Dendritic cell treated with granulocyte-macrophage colony-stimulating factor and Interleukin-4, amounts not matched to agents 40 ng/mL and 50 ng/mL, for 4 days (primary cell): ENCODE results near the gene STEAP4.

Experiments used
- H3K27ac Mint-ChIP-seq: one replicate; pipeline ENCODE4 v1.8.0; 2022; ENCODE audit warnings: mild to moderate bottlenecking, mixed read lengths
- H3K27me3 Mint-ChIP-seq: one replicate; pipeline ENCODE4 v1.8.0; 2022; ENCODE audit warnings: mild to moderate bottlenecking, mixed read lengths
- H3K36me3 Mint-ChIP-seq: one replicate; pipeline ENCODE4 v1.8.0; 2022; ENCODE audit warnings: low read depth, mixed read lengths
- H3K4me1 Mint-ChIP-seq: one replicate; pipeline ENCODE4 v1.8.0; 2022; ENCODE audit warnings: low read depth, mixed read lengths
- H3K4me3 Mint-ChIP-seq: one replicate; pipeline ENCODE4 v1.8.0; 2022; ENCODE audit warnings: mild to moderate bottlenecking, moderate library complexity, mixed read lengths
- H3K9me3 Mint-ChIP-seq: one replicate; pipeline ENCODE4 v1.8.0; 2022; ENCODE audit warnings: mixed read lengths
- intact Hi-C: fragments of 100-400 bp; cut with micrococcal nuclease; formaldehyde crosslinking; loops from one replicate; pipeline ENCODE4 v1.15.0; 2022

STEAP4 gene

GRCh38 chr7:88328787-88329186 lies 22.1 kb upstream of the STEAP4 start:
- intact Hi-C loops = no loop called here
- Mint-ChIP-seq H3K9me3 (no peaks in the 10 kb centered on the region), H3K4me3 (no peak overlapping the region), H3K27ac (no peak overlapping the region), H3K4me1 (peaks cover 22% of the 10 kb centered on the region), H3K27me3 (no peaks in the 10 kb centered on the region), H3K36me3 (no peaks in the 10 kb centered on the region)

GRCh38 chr7:88324699-88325098 lies 18.0 kb upstream of the STEAP4 start:
- no peaks in the 10 kb centered on the region for H3K9me3 Mint-ChIP-seq

GRCh38 chr7:88322151-88322550 lies 15.5 kb upstream of the STEAP4 start:
- Mint-ChIP-seq H3K4me1 (peaks cover 56% of the 10 kb centered on the region), H3K4me3 (no peak overlapping the region), H3K36me3 (no peaks in the 10 kb centered on the region), H3K9me3 (no peaks in the 10 kb centered on the region), H3K27ac (peak overlapping the region; percentile 82), H3K27me3 (no peaks in the 10 kb centered on the region)
- intact Hi-C loops = loop anchor here (5.0 kb wide), 1 partner anchor 45 kb away; no protein-coding TSS in a partner anchor

More at GRCh38 chr7:88324699-88325098, 18.0 kb upstream of the STEAP4 start:
- intact Hi-C loops = loop anchor here (5.0 kb wide), 1 partner anchor 47 kb away; no protein-coding TSS in a partner anchor
- H3K27me3 Mint-ChIP-seq = no peaks in the 10 kb centered on the region
- no peak overlapping the region for H3K27ac Mint-ChIP-seq
- H3K4me3 Mint-ChIP-seq = no peak overlapping the region
- peaks cover 45% of the 10 kb centered on the region for H3K4me1 Mint-ChIP-seq
- H3K36me3 Mint-ChIP-seq = no peaks in the 10 kb centered on the region

GRCh38 chr7:88321694-88322093 lies 15.0 kb upstream of the STEAP4 start:
- Mint-ChIP-seq H3K9me3 (no peaks in the 10 kb centered on the region), H3K4me1 (peaks cover 56% of the 10 kb centered on the region), H3K4me3 (no peak overlapping the region), H3K27ac (peak overlapping the region; percentile 82), H3K36me3 (no peaks in the 10 kb centered on the region), H3K27me3 (no peaks in the 10 kb centered on the region)
- intact Hi-C loops = loop anchor here (2.0 to 5.0 kb wide), 2 partner anchors 15 to 44 kb away; partner anchors contain the start of gene STEAP4

DNA sequence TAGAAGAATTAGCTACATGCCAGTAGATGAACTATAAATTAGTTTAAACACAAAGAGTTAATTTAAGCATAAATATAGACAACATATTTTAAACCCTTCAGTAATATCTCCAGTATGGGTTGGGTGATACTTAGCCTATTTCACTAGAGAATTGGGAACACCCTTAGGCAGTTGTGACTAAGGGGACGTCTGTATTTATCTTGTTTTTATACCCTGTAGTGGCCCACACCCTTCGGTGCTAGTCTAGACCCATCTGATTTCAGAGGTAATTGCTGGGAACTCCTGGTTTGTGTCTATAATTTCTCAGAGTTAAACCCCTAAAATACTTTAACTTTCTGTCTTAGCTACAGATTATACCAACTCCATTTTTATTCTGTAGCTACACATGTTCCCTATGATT lies 11.5 kb upstream of the STEAP4 start:
- intact Hi-C loops = no loop called here
- Mint-ChIP-seq H3K4me1 (peaks cover 70% of the 10 kb centered on the region), H3K9me3 (no peaks in the 10 kb centered on the region), H3K36me3 (no peaks in the 10 kb centered on the region), H3K27ac (peak overlapping the region; percentile 44), H3K27me3 (no peaks in the 10 kb centered on the region), H3K4me3 (no peak overlapping the region)

DNA sequence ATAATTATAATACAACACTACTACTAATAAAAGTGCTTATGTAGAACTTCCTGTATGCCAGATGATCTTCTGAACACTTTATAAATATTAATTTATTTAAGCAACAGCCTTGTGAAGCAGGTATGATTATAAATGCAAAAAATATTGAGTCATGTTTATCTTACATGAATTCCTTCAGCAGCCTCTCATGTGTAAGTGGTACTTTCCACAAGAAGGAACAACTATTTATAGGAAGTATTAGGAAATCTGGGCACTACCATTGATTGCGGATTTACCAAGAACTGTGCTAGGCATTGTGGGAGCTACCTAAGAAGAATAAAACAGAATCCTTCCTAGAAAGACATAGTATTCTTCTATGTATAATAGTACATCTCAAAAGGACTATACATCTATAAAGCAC lies 10.7 kb upstream of the STEAP4 start:
- H3K36me3 Mint-ChIP-seq = no peaks in the 10 kb centered on the region

DNA sequence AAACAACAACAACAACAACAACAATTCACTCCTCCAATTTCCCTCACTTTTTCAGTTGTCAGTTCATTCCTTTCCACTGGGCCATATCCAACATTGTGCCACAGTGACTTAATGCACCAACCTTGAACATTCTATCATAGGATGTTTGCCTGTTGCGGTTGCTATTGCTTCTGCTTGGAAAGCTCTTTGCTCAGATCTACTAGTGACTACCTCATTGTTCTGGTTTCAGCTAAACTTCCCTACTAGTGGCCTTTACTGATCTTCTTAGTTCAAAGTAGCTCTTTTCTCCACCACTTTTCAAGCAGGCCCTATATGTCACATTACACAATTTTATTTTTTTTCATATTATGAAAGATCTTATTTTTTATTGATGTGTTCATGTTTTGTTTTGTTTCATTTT lies 9.8 kb upstream of the STEAP4 start:
- H3K4me3 Mint-ChIP-seq = no peak overlapping the region
- no peaks in the 10 kb centered on the region for H3K27me3 Mint-ChIP-seq
- H3K27ac Mint-ChIP-seq = peak overlapping the region; percentile 91

More for the DNA sequence above, 10.7 kb upstream of the STEAP4 start:
- Mint-ChIP-seq H3K27me3 (no peaks in the 10 kb centered on the region), H3K4me1 (peaks cover 66% of the 10 kb centered on the region), H3K27ac (peak overlapping the region; percentile 91), H3K9me3 (no peaks in the 10 kb centered on the region), H3K4me3 (no peak overlapping the region)
- intact Hi-C loops = no loop called here

DNA sequence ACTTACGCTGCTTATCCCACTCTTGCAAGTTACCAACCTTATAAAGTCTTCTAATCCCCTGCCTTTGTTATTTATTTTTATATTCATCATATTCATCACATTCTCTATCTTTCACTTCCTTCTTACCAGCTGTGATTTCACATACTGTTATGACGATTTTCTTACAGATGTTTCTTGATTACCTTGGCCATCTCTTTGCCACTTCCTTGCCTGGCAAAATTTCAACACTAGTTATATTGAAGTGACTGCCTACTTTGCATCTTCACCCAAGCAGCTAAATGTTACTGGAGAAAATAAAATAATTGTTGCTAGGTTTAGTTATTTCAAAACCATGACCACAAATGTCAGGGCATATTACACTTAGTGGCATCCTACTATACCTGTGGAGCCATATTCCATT lies 8.8 kb upstream of the STEAP4 start:
- H3K4me3 Mint-ChIP-seq = no peak overlapping the region
- no peaks in the 10 kb centered on the region for H3K36me3 Mint-ChIP-seq
- peak overlapping the region; percentile 91 for H3K27ac Mint-ChIP-seq
- H3K27me3 Mint-ChIP-seq = no peaks in the 10 kb centered on the region
- peaks cover 71% of the 10 kb centered on the region for H3K4me1 Mint-ChIP-seq
- H3K9me3 Mint-ChIP-seq = no peaks in the 10 kb centered on the region
- intact Hi-C loops = no loop called here

More for the DNA sequence above, 9.8 kb upstream of the STEAP4 start:
- H3K4me1 Mint-ChIP-seq = peaks cover 70% of the 10 kb centered on the region
- intact Hi-C loops = no loop called here
- H3K9me3 Mint-ChIP-seq = no peaks in the 10 kb centered on the region
- no peaks in the 10 kb centered on the region for H3K36me3 Mint-ChIP-seq

- Mint-ChIP-seq H3K27me3 (no peaks in the 10 kb centered on the region), H3K27ac (peak overlapping the region; percentile 91), H3K4me1 (peaks cover 63% of the 10 kb centered on the region), H3K9me3 (no peaks in the 10 kb centered on the region), H3K36me3 (no peaks in the 10 kb centered on the region), H3K4me3 (no peak overlapping the region)
- intact Hi-C loops = loop anchor here (5.0 kb wide), 1 partner anchor 47 kb away; no protein-coding TSS in a partner anchor
Observed at GRCh38 chr7:88314061-88314491, 7.4 kb upstream of the STEAP4 start.

- H3K27ac Mint-ChIP-seq = peak overlapping the region; percentile 46
- intact Hi-C loops = loop anchor here (5.0 kb wide), 1 partner anchor 45 kb away; no protein-coding TSS in a partner anchor
- H3K4me3 Mint-ChIP-seq = no peak overlapping the region
- no peaks in the 10 kb centered on the region for H3K9me3 Mint-ChIP-seq
- H3K36me3 Mint-ChIP-seq = no peaks in the 10 kb centered on the region
- peaks cover 64% of the 10 kb centered on the region for H3K4me1 Mint-ChIP-seq
- H3K27me3 Mint-ChIP-seq = no peaks in the 10 kb centered on the region
Observed at GRCh38 chr7:88312061-88312663, 5.5 kb upstream of the STEAP4 start.

DNA sequence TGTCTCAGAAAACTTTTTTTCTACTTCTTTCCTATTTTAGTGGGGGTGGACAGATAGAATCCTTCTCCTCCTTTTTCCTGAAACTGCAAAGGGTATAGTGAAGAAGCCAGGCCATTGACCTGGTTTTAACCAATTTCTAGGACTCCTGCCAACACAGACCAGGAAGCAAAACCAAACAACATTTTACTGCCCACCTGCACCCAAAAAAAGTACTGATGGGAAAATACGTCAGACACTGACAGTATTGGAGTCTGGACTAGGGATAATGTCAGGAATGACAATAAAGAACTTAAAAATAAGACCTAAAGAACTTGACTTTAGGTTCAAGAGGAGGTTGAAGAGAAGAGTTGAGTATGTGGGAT lies 5.0 kb upstream of the STEAP4 start:
- H3K9me3 Mint-ChIP-seq = no peaks in the 10 kb centered on the region
- peak overlapping the region; percentile 46 for H3K27ac Mint-ChIP-seq
- no peaks in the 10 kb centered on the region for H3K27me3 Mint-ChIP-seq
- intact Hi-C loops = loop anchor here (5.0 kb wide), 1 partner anchor 44 kb away; no protein-coding TSS in a partner anchor
- no peaks in the 10 kb centered on the region for H3K36me3 Mint-ChIP-seq
- H3K4me1 Mint-ChIP-seq = peaks cover 69% of the 10 kb centered on the region
- no peak overlapping the region for H3K4me3 Mint-ChIP-seq

DNA sequence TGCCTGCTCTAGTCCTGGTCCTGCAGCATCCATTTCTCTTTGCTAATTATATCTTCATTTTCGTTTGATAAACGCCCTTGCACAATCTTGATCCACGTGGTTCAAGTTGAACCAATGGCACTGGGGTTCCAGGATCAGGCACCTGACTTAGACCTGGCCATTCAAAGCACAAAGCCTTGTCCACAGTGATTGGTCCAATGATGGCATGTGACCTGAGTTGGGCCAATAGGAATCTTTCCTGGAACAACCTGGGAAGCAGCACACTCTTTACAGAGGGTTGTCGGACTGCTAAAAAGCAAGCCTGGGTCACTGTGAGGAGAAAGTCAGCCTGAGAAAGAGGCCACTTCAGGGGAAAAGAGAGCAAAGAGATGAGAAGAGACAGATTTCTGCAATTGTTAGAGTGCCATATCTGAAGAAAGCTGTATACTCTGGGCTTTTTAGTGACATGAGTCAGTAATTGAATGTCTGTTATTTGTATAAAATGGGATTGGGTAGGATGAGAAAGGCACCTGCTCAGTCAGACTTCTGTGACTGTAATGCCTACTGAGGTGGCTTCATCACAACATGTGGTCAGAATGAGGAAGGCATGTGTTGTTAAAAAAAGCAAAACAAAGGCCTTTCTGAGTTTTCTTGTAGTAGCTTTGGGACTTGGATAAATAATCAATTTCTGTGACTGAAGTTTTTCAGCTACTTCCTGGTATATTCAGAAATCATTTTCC lies 4.4 kb upstream of the STEAP4 start:
- Mint-ChIP-seq H3K36me3 (no peaks in the 10 kb centered on the region), H3K4me3 (no peak overlapping the region), H3K27ac (peak overlapping the region; percentile 46), H3K4me1 (peaks cover 68% of the 10 kb centered on the region), H3K9me3 (no peaks in the 10 kb centered on the region), H3K27me3 (no peaks in the 10 kb centered on the region)
- intact Hi-C loops = loop anchor here (5.0 kb wide), 1 partner anchor 44 kb away; no protein-coding TSS in a partner anchor

DNA sequence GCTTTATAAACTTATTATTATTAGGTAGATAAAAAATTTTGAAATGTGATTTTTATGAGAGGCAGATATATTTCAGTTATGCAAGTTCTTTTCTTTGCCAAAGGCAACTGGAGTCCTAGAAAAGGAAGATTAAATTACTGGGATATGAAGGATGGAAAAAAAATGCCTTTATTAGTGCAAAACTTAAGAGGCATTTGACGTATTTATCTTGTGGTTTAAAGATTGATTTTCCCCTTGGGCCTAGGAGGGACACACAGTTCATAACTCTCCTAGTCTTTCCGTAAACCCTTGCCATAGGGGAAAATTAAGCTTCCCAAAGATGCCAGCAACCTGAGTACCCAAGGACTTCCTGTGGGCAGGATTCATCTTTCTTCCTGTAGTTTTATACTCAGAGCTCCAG lies 3.1 kb upstream of the STEAP4 start:
- Mint-ChIP-seq H3K27ac (peak overlapping the region; percentile 34), H3K9me3 (no peaks in the 10 kb centered on the region), H3K36me3 (no peaks in the 10 kb centered on the region), H3K4me1 (peaks cover 60% of the 10 kb centered on the region), H3K27me3 (no peaks in the 10 kb centered on the region), H3K4me3 (no peak overlapping the region)
- intact Hi-C loops = loop anchor here (5.0 to 10.0 kb wide), 3 partner anchors 43 to 65 kb away; no protein-coding TSS in a partner anchor

GRCh38 chr7:88307823-88308222 lies 1.1 kb upstream of the STEAP4 start:
- intact Hi-C loops = loop anchor here (2.0 to 10.0 kb wide), 3 partner anchors 13 to 63 kb away; no protein-coding TSS in a partner anchor

More at GRCh38 chr7:88307823-88308222, 1.1 kb upstream of the STEAP4 start:
- no peaks in the 10 kb centered on the region for H3K27me3 Mint-ChIP-seq
- H3K4me1 Mint-ChIP-seq = peaks cover 54% of the 10 kb centered on the region
- H3K9me3 Mint-ChIP-seq = no peaks in the 10 kb centered on the region
- H3K36me3 Mint-ChIP-seq = no peaks in the 10 kb centered on the region
- H3K4me3 Mint-ChIP-seq = no peak overlapping the region
- peak overlapping the region; percentile 69 for H3K27ac Mint-ChIP-seq
